ENCODE results near the gene CYP2A6. TPM values are rescaled to one million over a fixed set of nuclear protein-coding genes. Genes with fewer than 3 reads are reported as not detected.
"Not testable (repeated sequence)": the region's sequence is repeated elsewhere in the genome, so short reads cannot be mapped to it uniquely, and the experiment has no call there.

The CYP2A6 gene
- total RNA-seq, 1 experiment from 2014 or later: 0.28 TPM

GRCh38 chr19:40832431-40832790 lies 17.8 kb downstream of the CYP2A6 start:
- not testable (repeated sequence) for H3K4me2 ChIP-seq (ENCODE audit: insufficient read depth, insufficient read length, low read length); H4K5ac ChIP-seq (ENCODE audit: insufficient read length, low read depth, low read length); H4K20me1 ChIP-seq (ENCODE audit: control insufficient read depth, insufficient read depth, insufficient read length); H3K23ac ChIP-seq (ENCODE audit: insufficient read length, low read depth, low read length); H3K36me3 Mint-ChIP-seq (ENCODE audit: insufficient read depth in 1 of 3, low read depth in 3 of 3); H3K9me3 Mint-ChIP-seq; H2BK20ac ChIP-seq (ENCODE audit: low read depth, low read length, poor library complexity, severe bottlenecking); H3K9me3 ChIP-seq (ENCODE audit: control insufficient read depth, low read depth, low read length); H2AFZ ChIP-seq (ENCODE audit: low read length); H3T11ph ChIP-seq (ENCODE audit: low read length); H3K79me1 ChIP-seq (ENCODE audit: insufficient read depth, low read depth, low read length, poor library complexity, severe bottlenecking); H3K14ac ChIP-seq (ENCODE audit: insufficient read depth, low read length); H4K91ac ChIP-seq (ENCODE audit: insufficient read length, low read depth, low read length); H3K18ac ChIP-seq (ENCODE audit: insufficient read length, low read depth, low read length); H3K4me3 Mint-ChIP-seq; H3K27ac Mint-ChIP-seq; H3K9ac ChIP-seq (ENCODE audit: extremely low read depth, insufficient read length, low read length); H3K23me2 ChIP-seq (ENCODE audit: insufficient read length, low read depth, low read length, poor library complexity, severe bottlenecking); H3K56ac ChIP-seq (ENCODE audit: insufficient read length, low read depth, low read length); H3K27me3 Mint-ChIP-seq (ENCODE audit: low read depth); H3K27ac ChIP-seq (ENCODE audit: insufficient read length, low read depth, low read length); H3K4me1 ChIP-seq (ENCODE audit: insufficient read depth, low read length); H2BK12ac ChIP-seq (ENCODE audit: insufficient read length, low read depth, low read length); H2BK15ac ChIP-seq (ENCODE audit: low read depth, low read length); H2AK5ac ChIP-seq (ENCODE audit: insufficient read length, low read length); H3K27me3 ChIP-seq (ENCODE audit: insufficient read depth, low read length); H3K4ac ChIP-seq (ENCODE audit: low read depth, low read length); H2BK5ac ChIP-seq (ENCODE audit: insufficient read length, low read length); H2BK120ac ChIP-seq (ENCODE audit: low read depth, low read length, poor library complexity, severe bottlenecking); H3K79me2 ChIP-seq (ENCODE audit: insufficient read depth, low read length); H3K4me1 Mint-ChIP-seq; DNase-seq; H4K8ac ChIP-seq (replicated peaks; ENCODE audit: insufficient read length, low read depth, low read length)
- no CpG with 5 or more reads among the region's 4 CpGs for WGBS (ENCODE audit: extremely low coverage, insufficient read length, low lambda C conversion rate)
